HFFc6 (cell line): ENCODE measurements around the gene EEF1AKMT3. TPM values are rescaled to one million over a fixed set of nuclear protein-coding genes. Genes with fewer than 3 reads are reported as not detected.

ENCODE experiments used
- DNase-seq: peaks from one replicate; pipeline ENCODE4 v3.0.0-alpha.2; 2018
- H3K27ac Mint-ChIP-seq: 2 replicates; pipeline ENCODE4 v1.8.0; 2020; ENCODE audit warnings: mild to moderate bottlenecking, mixed read lengths
- H3K27me3 Mint-ChIP-seq: 2 replicates; pipeline ENCODE4 v1.8.0; 2021; ENCODE audit warnings: mild to moderate bottlenecking, moderate library complexity, mixed read lengths; ENCODE audit not compliant: insufficient read depth
- H3K36me3 Mint-ChIP-seq: 2 replicates; pipeline ENCODE4 v1.8.0; 2021; ENCODE audit warnings: low read depth, mixed read lengths
- H3K4me1 Mint-ChIP-seq: 2 replicates; pipeline ENCODE4 v1.8.0; 2020; ENCODE audit warnings: low read depth, mixed read lengths
- H3K4me3 Mint-ChIP-seq: 2 replicates; pipeline ENCODE4 v1.8.0; 2020; ENCODE audit warnings: mild to moderate bottlenecking, moderate library complexity, mixed read lengths
- H3K9me3 Mint-ChIP-seq: 2 replicates; pipeline ENCODE4 v1.8.0; 2020; ENCODE audit warnings: mild to moderate bottlenecking, mixed read lengths
- total RNA-seq, 6 experiments: library from RNA; stranded (reverse); fragmentation: NEBNext Ultra II Directional; extraction: Animal tissue kit (Norgen Biotek cat#: 25700); gene quantifications; 2 replicates in 1 of 6; 3 replicates in 5 of 6; pipeline ENCODE4 v1.2.3, GENCODE V29; 2021
- TF ChIP-seq, protein P1 (sequence below): fragments of 200-600 bp; sonication (generic); IDR thresholded peaks from 2 replicates; pipeline ENCODE4 v1.5.0; 2021; ENCODE audit warnings: antibody characterized with exemption, mild to moderate bottlenecking

Gene EEF1AKMT3
- total RNA-seq, 6 experiments from 2014 or later = 6.3 to 9.0 (median 7.8) TPM

- peaks cover 9% of the 10 kb centered on the region for H3K4me1 Mint-ChIP-seq
- H3K27ac Mint-ChIP-seq = no peak overlapping the region
- no peaks in the 10 kb centered on the region for H3K9me3 Mint-ChIP-seq
- H3K36me3 Mint-ChIP-seq = 0 out of 2 replicates have a peak, but pooled peaks cover 4% of the 10 kb centered on the region
- no peaks in the 10 kb centered on the region for H3K27me3 Mint-ChIP-seq
- TF ChIP-seq, protein P1, sequence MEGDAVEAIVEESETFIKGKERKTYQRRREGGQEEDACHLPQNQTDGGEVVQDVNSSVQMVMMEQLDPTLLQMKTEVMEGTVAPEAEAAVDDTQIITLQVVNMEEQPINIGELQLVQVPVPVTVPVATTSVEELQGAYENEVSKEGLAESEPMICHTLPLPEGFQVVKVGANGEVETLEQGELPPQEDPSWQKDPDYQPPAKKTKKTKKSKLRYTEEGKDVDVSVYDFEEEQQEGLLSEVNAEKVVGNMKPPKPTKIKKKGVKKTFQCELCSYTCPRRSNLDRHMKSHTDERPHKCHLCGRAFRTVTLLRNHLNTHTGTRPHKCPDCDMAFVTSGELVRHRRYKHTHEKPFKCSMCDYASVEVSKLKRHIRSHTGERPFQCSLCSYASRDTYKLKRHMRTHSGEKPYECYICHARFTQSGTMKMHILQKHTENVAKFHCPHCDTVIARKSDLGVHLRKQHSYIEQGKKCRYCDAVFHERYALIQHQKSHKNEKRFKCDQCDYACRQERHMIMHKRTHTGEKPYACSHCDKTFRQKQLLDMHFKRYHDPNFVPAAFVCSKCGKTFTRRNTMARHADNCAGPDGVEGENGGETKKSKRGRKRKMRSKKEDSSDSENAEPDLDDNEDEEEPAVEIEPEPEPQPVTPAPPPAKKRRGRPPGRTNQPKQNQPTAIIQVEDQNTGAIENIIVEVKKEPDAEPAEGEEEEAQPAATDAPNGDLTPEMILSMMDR = no peak
- no peak overlapping the region for H3K4me3 Mint-ChIP-seq
- DNase-seq = no peak
Observed at GRCh38 chr12:57811028-57811755, 38.8 kb downstream of the EEF1AKMT3 start.

- Mint-ChIP-seq H3K27ac (no peak overlapping the region), H3K36me3 (no peaks in the 10 kb centered on the region; the same call in 1 of the 2 replicates), H3K4me3 (no peak overlapping the region), H3K9me3 (no peaks in the 10 kb centered on the region), H3K27me3 (no peaks in the 10 kb centered on the region), H3K4me1 (peaks cover 18% of the 10 kb centered on the region)
- DNase-seq = no peak
- TF ChIP-seq, protein P1 = no peak
Observed at GRCh38 chr12:57813111-57813970, 40.9 kb downstream of the EEF1AKMT3 start.

- no peak for DNase-seq
- peaks cover 27% of the 10 kb centered on the region for H3K4me1 Mint-ChIP-seq
- H3K9me3 Mint-ChIP-seq = no peaks in the 10 kb centered on the region
- TF ChIP-seq, protein P1 = no peak
- no peak overlapping the region for H3K4me3 Mint-ChIP-seq
- H3K36me3 Mint-ChIP-seq = no peaks in the 10 kb centered on the region; the same call in 1 of the 2 replicates
- H3K27me3 Mint-ChIP-seq = no peaks in the 10 kb centered on the region
- no peak overlapping the region for H3K27ac Mint-ChIP-seq
Observed at GRCh38 chr12:57813971-57814772, 41.8 kb downstream of the EEF1AKMT3 start.

- Mint-ChIP-seq H3K4me3 (no peak overlapping the region), H3K4me1 (peaks cover 25% of the 10 kb centered on the region), H3K36me3 (no peaks in the 10 kb centered on the region; the same call in 1 of the 2 replicates), H3K27me3 (no peaks in the 10 kb centered on the region), H3K9me3 (no peaks in the 10 kb centered on the region), H3K27ac (no peak overlapping the region)
- TF ChIP-seq, protein P1 = no peak
- no peak for DNase-seq
Observed at GRCh38 chr12:57815177-57816000, 43.0 kb downstream of the EEF1AKMT3 start.
